Measurements from ENCODE around the gene GTF3A. TPM values are rescaled to one million over a fixed set of nuclear protein-coding genes. Genes with fewer than 3 reads are reported as not detected.

Gene GTF3A
- total RNA-seq, 6 experiments from 2014 or later: 50.2 to 216 (median 64.9) TPM

- Histone ChIP-seq H3K27me3 (no peaks in the 10 kb centered on the region), H3K27ac (no peak overlapping the region), H3K9me3 (no peaks in the 10 kb centered on the region), H3K4me3 (no peak overlapping the region), H3K4me1 (no peaks in the 10 kb centered on the region), H3K36me3 (no peaks in the 10 kb centered on the region)
- WGBS (ENCODE audit: insufficient coverage, low coverage, low lambda C conversion rate, missing lambda C conversion rate): 63% methylated on average over 7 of the region's 7 CpGs
- intact Hi-C loops (cut with DNase I): no loop called here
- ATAC-seq (peak; percentile 58 to 80 (median 69)), DNase-seq (no peak)
- TF ChIP-seq, protein P1, sequence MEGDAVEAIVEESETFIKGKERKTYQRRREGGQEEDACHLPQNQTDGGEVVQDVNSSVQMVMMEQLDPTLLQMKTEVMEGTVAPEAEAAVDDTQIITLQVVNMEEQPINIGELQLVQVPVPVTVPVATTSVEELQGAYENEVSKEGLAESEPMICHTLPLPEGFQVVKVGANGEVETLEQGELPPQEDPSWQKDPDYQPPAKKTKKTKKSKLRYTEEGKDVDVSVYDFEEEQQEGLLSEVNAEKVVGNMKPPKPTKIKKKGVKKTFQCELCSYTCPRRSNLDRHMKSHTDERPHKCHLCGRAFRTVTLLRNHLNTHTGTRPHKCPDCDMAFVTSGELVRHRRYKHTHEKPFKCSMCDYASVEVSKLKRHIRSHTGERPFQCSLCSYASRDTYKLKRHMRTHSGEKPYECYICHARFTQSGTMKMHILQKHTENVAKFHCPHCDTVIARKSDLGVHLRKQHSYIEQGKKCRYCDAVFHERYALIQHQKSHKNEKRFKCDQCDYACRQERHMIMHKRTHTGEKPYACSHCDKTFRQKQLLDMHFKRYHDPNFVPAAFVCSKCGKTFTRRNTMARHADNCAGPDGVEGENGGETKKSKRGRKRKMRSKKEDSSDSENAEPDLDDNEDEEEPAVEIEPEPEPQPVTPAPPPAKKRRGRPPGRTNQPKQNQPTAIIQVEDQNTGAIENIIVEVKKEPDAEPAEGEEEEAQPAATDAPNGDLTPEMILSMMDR (IDR thresholded peaks at IDR 0.05): no peak
Observed at GRCh38 chr13:27482983-27483382, 58.6 kb downstream of the GTF3A start.

GRCh38 chr13:27483421-27483820 is 59.0 kb downstream of the GTF3A start:
- TF ChIP-seq, protein P1 (IDR thresholded peaks at IDR 0.05): no peak
- TF ChIP-seq POLR2A (IDR thresholded peaks at IDR 0.05): no peak
- no peaks in the 10 kb centered on the region for H3K9me3 ChIP-seq
- intact Hi-C loops (cut with DNase I): no loop called here
- no peak for ATAC-seq
- 79% methylated on average over 2 of the region's 11 CpGs for WGBS (ENCODE audit: insufficient coverage, low coverage, low lambda C conversion rate, missing lambda C conversion rate)
- no peak overlapping the region for H3K4me3 ChIP-seq
- no peak overlapping the region for H3K27ac ChIP-seq
- no peaks in the 10 kb centered on the region for H3K27me3 ChIP-seq
- DNase-seq: no peak
- no peaks in the 10 kb centered on the region for H3K4me1 ChIP-seq
- H3K36me3 ChIP-seq: no peaks in the 10 kb centered on the region

Small RNA genes within 50 kb of the gene (small RNA-seq; reads per million reads assigned to genes)
- 0 reads per million in 2 experiments for gene RNY1P1

Other genes with a start within 250 kb of the GTF3A start
- 100 to 1,000 TPM; 174 to 362 (median 317) TPM for gene RPL21, start 173.1 kb upstream of the GTF3A start, total RNA-seq
- gene RASL11A, start 153.8 kb upstream of the GTF3A start, total RNA-seq: 10 to 100 TPM in 1 of 6 experiments, 1 to 10 TPM in 5; 4.2 to 23.4 (median 6.1) TPM
- 10 to 100 TPM; 26.5 to 46.0 (median 32.0) TPM for gene MTIF3, start 25.9 kb downstream of the GTF3A start, total RNA-seq
- gene LNX2, start 195.9 kb downstream of the GTF3A start, total RNA-seq: 10 to 100 TPM in 5 of 6 experiments, 1 to 10 TPM in 1; 9.5 to 28.3 (median 19.6) TPM
- 10 to 100 TPM; 34.9 to 56.2 (median 46.6) TPM for gene POLR1D, start 197.3 kb downstream of the GTF3A start, total RNA-seq

All from right lobe of liver (tissue), 6 donors.